ENCODE measurements around the gene YAE1.

- no peak for TF ChIP-seq CTCF (IDR thresholded peaks at IDR 0.05; ENCODE audit: control extremely low read depth in 1 of 3, insufficient read depth in 1 of 3, low read depth in 1 of 3, low read length in 3 of 3)
- TF ChIP-seq, protein P1, sequence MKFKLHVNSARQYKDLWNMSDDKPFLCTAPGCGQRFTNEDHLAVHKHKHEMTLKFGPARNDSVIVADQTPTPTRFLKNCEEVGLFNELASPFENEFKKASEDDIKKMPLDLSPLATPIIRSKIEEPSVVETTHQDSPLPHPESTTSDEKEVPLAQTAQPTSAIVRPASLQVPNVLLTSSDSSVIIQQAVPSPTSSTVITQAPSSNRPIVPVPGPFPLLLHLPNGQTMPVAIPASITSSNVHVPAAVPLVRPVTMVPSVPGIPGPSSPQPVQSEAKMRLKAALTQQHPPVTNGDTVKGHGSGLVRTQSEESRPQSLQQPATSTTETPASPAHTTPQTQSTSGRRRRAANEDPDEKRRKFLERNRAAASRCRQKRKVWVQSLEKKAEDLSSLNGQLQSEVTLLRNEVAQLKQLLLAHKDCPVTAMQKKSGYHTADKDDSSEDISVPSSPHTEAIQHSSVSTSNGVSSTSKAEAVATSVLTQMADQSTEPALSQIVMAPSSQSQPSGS (IDR thresholded peaks at IDR 0.05; ENCODE audit: low read length): no peak
- no peak for TF ChIP-seq POLR2AphosphoS5 (IDR thresholded peaks at IDR 0.05; ENCODE audit: low read depth, low read length)
- no peak for TF ChIP-seq RAD21 (IDR thresholded peaks at IDR 0.05 in 1 of 2, conservative IDR thresholded peaks at IDR 0.05 in 1 of 2; ENCODE audit: low read depth in 2 of 2, low read length in 2 of 2)
- no peak for TF ChIP-seq SIX5 (IDR thresholded peaks at IDR 0.05; ENCODE audit: low read depth, low read length)
- no peak for TF ChIP-seq MAX (IDR thresholded peaks at IDR 0.05)
- no peak for TF ChIP-seq CHD7 (IDR thresholded peaks at IDR 0.05; ENCODE audit: insufficient replicate concordance, low read length)
- no peak for TF ChIP-seq POLR2A (IDR thresholded peaks at IDR 0.05; ENCODE audit: control extremely low read depth in 1 of 2, low read depth in 2 of 2, low read length in 2 of 2)
- TF ChIP-seq CTBP2 (IDR thresholded peaks at IDR 0.05; ENCODE audit: borderline replicate concordance, insufficient read depth, insufficient read length, low read length): no peak
- no peak for TF ChIP-seq RFX5 (IDR thresholded peaks at IDR 0.05; ENCODE audit: borderline replicate concordance, low read depth, low read length)
- no peak for TF ChIP-seq CEBPB (IDR thresholded peaks at IDR 0.05; ENCODE audit: low read depth, low read length)
- no peak for TF ChIP-seq JUN (IDR thresholded peaks at IDR 0.05; ENCODE audit: low read depth, low read length)
- no peak for TF ChIP-seq EZH2 (IDR thresholded peaks at IDR 0.05; ENCODE audit: low read depth, low read length, severe bottlenecking)
These were observed 38.3 kb upstream of the YAE1 start for GRCh38 chr7:39527951-39528350.
